ENCODE measurements around the gene KLHL28. TPM values are rescaled to one million over a fixed set of nuclear protein-coding genes. Genes with fewer than 3 reads are reported as not detected.

Gene KLHL28
- total RNA-seq, 4 donors from 2014 or later, result 10.0 to 18.4 (median 11.6) TPM

GRCh38 chr14:44990533-44990932 is 28.8 kb upstream of the KLHL28 start:
- Histone ChIP-seq H3K9me3 (no peaks in the 10 kb centered on the region), H3K4me1 (peaks cover 0 to 20% (median 6%) of the 10 kb centered on the region in 4 donors), H3K36me3 (no peaks in the 10 kb centered on the region), H3K27me3 (no peaks in the 10 kb centered on the region), H3K4me3 (no peak overlapping the region), H3K27ac (peak overlapping the region in 3 of 4 donors; percentile 21 to 69 (median 56))
- TF ChIP-seq CTCF (IDR thresholded peaks at IDR 0.05), result no peak
- TF ChIP-seq POLR2A (IDR thresholded peaks at IDR 0.05), result no peak
- no peak for TF ChIP-seq EP300 (IDR thresholded peaks at IDR 0.05)
- DNase-seq (ENCODE audit: low spot score in 2 of 2), result no peak
- WGBS, 2 donors, result 48 to 59% methylated on average over 2 of the region's 2 CpGs

GRCh38 chr14:44989497-44990440 is 28.0 kb upstream of the KLHL28 start:
- TF ChIP-seq CTCF (IDR thresholded peaks at IDR 0.05) (no peak), POLR2A (IDR thresholded peaks at IDR 0.05) (no peak), EP300 (IDR thresholded peaks at IDR 0.05) (peak in 1 of 2 donors; percentile 26)
- no peak overlapping the region for H3K4me3 ChIP-seq
- WGBS, 2 donors, result 59 to 60% methylated on average over 3 of the region's 3 CpGs
- no peaks in the 10 kb centered on the region for H3K27me3 ChIP-seq
- no peaks in the 10 kb centered on the region for H3K36me3 ChIP-seq
- peak overlapping the region in 3 of 4 donors; percentile 4 to 69 (median 56) for H3K27ac ChIP-seq
- no peaks in the 10 kb centered on the region for H3K9me3 ChIP-seq
- peak in 1 of 2 donors; percentile 9 for DNase-seq (ENCODE audit: low spot score in 2 of 2)
- H3K4me1 ChIP-seq, result peaks cover 0 to 20% (median 6%) of the 10 kb centered on the region in 4 donors

GRCh38 chr14:44988694-44989093 is 26.9 kb upstream of the KLHL28 start:
- 48 to 53% methylated on average over 2 of the region's 2 CpGs for WGBS, 2 donors
- Histone ChIP-seq H3K27ac (peak overlapping the region in 2 of 4 donors; percentile 56 to 69), H3K4me3 (no peak overlapping the region), H3K27me3 (no peaks in the 10 kb centered on the region), H3K36me3 (no peaks in the 10 kb centered on the region), H3K9me3 (no peaks in the 10 kb centered on the region), H3K4me1 (peaks cover 0 to 20% (median 6%) of the 10 kb centered on the region in 4 donors)
- TF ChIP-seq CTCF (IDR thresholded peaks at IDR 0.05), result no peak
- no peak for TF ChIP-seq EP300 (IDR thresholded peaks at IDR 0.05)
- no peak for TF ChIP-seq POLR2A (IDR thresholded peaks at IDR 0.05)
- DNase-seq (ENCODE audit: low spot score in 2 of 2), result no peak

- Histone ChIP-seq H3K4me1 (peaks cover 0 to 27% (median 4%) of the 10 kb centered on the region in 4 donors), H3K27me3 (no peaks in the 10 kb centered on the region), H3K36me3 (no peaks in the 10 kb centered on the region), H3K4me3 (no peak overlapping the region), H3K27ac (no peak overlapping the region), H3K9me3 (no peaks in the 10 kb centered on the region)
- no peak for DNase-seq (ENCODE audit: low spot score in 2 of 2)
- no peak for TF ChIP-seq EP300 (IDR thresholded peaks at IDR 0.05)
- no peak for TF ChIP-seq CTCF (IDR thresholded peaks at IDR 0.05)
- TF ChIP-seq POLR2A (IDR thresholded peaks at IDR 0.05), result no peak
- WGBS, 2 donors, result 49 to 59% methylated on average over 2 of the region's 2 CpGs
Measured at GRCh38 chr14:44982594-44982993, 20.8 kb upstream of the KLHL28 start.

- 66 to 70% methylated on average over 3 of the region's 3 CpGs for WGBS, 2 donors
- no peak overlapping the region for H3K27ac ChIP-seq
- no peaks in the 10 kb centered on the region for H3K9me3 ChIP-seq
- H3K4me1 ChIP-seq, result peaks cover 0 to 27% (median 4%) of the 10 kb centered on the region in 4 donors
- no peak for DNase-seq (ENCODE audit: low spot score in 2 of 2)
- no peak for TF ChIP-seq EP300 (IDR thresholded peaks at IDR 0.05)
- no peak for TF ChIP-seq CTCF (IDR thresholded peaks at IDR 0.05)
- TF ChIP-seq POLR2A (IDR thresholded peaks at IDR 0.05), result no peak
- no peaks in the 10 kb centered on the region for H3K36me3 ChIP-seq
- H3K4me3 ChIP-seq, result no peak overlapping the region
- H3K27me3 ChIP-seq, result no peaks in the 10 kb centered on the region
Measured at GRCh38 chr14:44981198-44981597, 19.5 kb upstream of the KLHL28 start.
